ENCODE measurements around the gene HECTD3.
A peak's percentile ranks its signal among the peaks of the same experiment; 100 is the strongest.

The HECTD3 gene

DNA sequence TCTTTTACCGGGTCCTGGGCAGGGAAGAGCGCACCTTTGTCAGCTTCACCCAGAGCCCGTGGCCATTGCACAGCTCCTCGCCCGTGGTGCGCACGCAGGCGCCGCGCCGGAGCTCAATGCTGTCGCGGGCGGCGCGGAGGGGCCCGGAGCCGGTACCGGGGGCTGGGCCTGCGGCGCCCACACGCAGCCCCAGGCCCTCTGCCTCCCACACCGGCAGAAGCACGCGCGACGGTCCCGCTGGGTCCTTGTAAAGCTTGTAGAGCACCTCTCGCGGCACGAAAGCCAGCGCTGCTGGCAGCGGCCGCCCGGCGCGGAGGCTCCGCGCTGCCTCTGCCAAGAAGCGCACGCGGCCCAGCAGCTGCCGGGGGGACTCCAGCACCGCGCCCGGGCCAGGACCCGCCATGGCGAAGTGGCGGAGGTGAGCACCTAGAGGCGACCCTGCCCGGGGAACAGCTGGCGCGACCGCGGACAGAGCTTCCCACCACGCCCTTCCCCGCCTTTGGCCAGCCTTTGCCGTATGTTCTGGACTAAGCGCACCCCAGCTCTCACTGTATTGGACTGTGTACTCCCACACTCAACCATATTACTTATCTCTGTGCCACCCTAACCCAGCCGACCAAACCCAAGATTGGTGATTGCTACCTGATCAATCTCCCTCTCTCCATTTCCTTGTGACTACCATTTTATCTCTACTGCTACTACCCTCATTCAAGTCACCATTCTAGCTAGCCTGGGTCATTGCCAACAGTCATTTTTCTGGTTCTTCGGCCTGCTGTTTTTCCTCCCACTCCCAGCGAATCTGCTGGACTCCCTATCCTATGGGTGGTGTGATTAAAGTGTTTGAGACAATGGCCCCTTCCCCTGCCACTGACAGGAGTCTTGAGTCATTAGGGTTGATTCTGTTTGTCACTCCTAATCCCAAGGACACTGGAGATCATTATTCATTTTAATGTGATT lies at the start of gene HECTD3:
Gene HECTD3, minus strand, starts transcription at position 470 of the 957 bp plus-strand sequence. Its CDS starts 67 bp downstream, at position 403.
- no peak for TF ChIP-seq CTCF (IDR thresholded peaks at IDR 0.05; ENCODE audit: low read depth, low read length)
- peak within 1 kb of the TSS; percentile 91 for H3K4me3 ChIP-seq (ENCODE audit: low read depth, low read length)

DNA sequence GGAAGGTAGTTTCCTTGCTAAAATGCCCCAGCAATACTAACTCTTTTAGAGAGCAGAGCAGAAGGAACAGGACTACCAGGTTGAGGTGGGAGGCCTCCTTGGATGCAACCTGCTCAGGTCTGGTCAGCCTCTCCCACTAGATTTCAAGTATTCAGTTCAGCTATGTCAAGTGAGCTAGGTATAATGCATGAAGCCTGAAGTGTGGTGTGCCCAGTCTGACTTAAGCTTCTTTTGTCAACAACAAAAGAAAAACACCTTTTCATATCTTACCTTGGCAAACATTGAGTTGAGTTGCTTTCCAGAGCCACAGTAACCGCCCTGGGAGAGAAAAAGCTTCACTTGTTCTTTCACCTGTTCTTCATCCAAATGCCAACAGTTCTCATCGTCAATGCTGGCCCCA lies 48.7 kb upstream of the HECTD3 start:
- H3K4me3 ChIP-seq (ENCODE audit: low read depth, low read length) = no peak overlapping the region
- TF ChIP-seq CTCF (IDR thresholded peaks at IDR 0.05; ENCODE audit: low read depth, low read length) = no peak

DNA sequence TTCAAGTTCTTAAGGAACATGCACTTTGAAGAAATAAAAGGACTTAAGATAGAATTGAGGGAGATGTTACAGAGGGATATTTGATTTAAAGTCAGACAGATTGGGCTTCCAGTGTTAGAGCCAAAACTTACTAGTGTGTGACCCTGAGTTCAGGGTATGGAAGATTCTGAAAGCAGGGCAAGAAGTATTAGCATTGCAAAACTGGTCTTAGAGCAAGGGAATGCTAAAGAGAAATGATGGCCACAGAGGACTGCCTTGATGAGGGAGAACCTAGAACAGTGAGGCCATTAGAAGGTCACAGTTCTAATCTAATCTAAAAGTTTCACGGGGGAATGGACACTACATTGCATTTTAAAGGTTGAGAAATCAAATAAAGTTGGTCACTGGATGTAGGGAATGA lies 46.4 kb upstream of the HECTD3 start:
- no peak for TF ChIP-seq CTCF (IDR thresholded peaks at IDR 0.05; ENCODE audit: low read depth, low read length)
- H3K4me3 ChIP-seq (ENCODE audit: low read depth, low read length) = no peak overlapping the region

- TF ChIP-seq CTCF (IDR thresholded peaks at IDR 0.05; ENCODE audit: low read depth, low read length) = no peak
- no peak overlapping the region for H3K4me3 ChIP-seq (ENCODE audit: low read depth, low read length)
Observed at GRCh38 chr1:45051005-45051772, 40.1 kb upstream of the HECTD3 start.

DNA sequence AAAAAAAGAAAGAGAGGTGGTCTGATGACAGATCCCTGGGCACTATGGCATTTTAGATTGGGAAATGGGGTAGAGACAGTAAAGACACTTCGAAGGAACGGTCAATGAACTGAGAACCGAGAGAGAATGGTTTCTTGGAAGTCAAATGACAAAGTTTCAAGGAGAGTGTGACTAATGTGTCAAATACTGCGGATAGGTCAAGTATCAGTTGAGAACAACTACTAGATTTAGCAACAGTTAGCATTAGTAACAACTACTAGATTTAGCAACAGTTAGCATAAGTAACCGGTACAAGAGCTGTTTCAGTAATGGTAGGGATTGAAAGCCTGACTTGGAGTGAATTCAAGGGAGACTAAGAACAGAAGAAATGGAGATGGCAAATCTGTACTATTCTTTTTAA lies 35.9 kb upstream of the HECTD3 start:
- no peak for TF ChIP-seq CTCF (IDR thresholded peaks at IDR 0.05; ENCODE audit: low read depth, low read length)

DNA sequence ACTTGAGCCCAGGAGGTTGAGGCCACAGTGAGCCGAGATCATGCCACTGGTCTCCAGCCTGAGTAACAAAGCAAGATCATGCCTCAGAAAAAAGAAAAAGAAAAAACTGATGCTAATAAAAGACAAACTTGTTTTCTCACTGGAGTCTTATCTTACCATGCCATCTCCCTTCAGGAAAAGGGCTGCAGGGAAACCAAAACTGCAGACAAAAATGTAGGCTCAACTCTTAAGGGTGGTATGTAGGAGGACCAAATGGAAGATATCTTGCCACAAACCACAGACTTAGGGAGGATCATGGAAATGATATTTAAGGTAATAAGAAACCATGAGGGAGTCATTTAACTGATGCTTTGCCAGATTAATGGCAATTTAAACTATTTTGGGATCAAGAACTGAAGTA lies 33.8 kb upstream of the HECTD3 start:
- no peak overlapping the region for H3K4me3 ChIP-seq (ENCODE audit: low read depth, low read length)
- no peak for TF ChIP-seq CTCF (IDR thresholded peaks at IDR 0.05; ENCODE audit: low read depth, low read length)

More for the DNA sequence above, 35.9 kb upstream of the HECTD3 start:
- no peak overlapping the region for H3K4me3 ChIP-seq (ENCODE audit: low read depth, low read length)

- H3K4me3 ChIP-seq (ENCODE audit: low read depth, low read length) = no peak overlapping the region
- no peak for TF ChIP-seq CTCF (IDR thresholded peaks at IDR 0.05; ENCODE audit: low read depth, low read length)
Observed at GRCh38 chr1:45043094-45043493, 32.0 kb upstream of the HECTD3 start.

All from WI38 (cell line).